NOMO-1 treated with dmso at 0.1 percent for 144 hours (cell line): ENCODE measurements around the gene UGGT2.
"Not testable (repeated sequence)": the region's sequence is repeated elsewhere in the genome, so short reads cannot be mapped to it uniquely, and the experiment has no call there.

Experiments
- DNase-seq: peaks from one replicate; lab custom pipeline; 2025; ENCODE audit not compliant: unreplicated experiment; lab: John Stamatoyannopoulos, UW

UGGT2 gene

DNA sequence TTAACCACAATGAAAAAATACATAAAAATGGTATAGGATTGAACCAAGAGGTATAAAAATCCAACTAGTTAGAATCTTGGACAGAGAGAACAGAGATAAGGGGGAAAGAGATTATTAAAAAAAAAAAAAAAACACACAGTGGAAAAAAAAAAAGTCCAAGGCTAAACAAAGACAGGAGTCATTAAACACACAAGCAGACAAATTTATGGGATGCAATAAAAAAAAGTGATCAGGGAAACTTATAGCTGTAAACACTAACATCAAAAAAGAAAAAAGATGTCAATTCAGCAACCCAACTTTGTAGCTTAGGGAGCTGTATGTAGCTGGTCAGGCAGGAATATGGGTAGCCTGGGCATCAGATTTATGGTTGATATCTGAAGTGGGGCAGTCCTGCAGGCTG, 247.3 kb downstream of the UGGT2 start:
- no peak for DNase-seq

GRCh38 chr13:95801825-95802224, 251.4 kb downstream of the UGGT2 start:
- no peak for DNase-seq

DNA sequence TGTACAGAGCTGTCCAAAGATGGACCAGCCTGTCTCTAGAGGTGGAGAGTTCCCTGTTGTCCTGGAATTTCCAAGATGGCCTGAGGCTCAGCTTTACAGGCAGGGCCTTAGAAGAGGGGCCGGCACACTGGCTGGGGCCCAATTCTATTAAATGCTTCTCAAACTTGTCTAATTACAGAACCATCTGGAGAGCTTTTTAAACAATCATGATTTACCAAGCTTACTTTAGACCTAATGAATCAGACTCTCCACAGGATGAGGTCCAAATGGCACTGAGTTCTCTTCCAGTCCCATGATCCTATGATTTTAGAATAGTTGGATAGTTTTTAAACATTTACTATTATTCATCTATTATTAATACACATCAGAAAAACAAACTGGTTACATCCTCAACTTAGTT, 252.8 kb downstream of the UGGT2 start:
- DNase-seq, result no peak

- DNase-seq, result no peak
Measured at GRCh38 chr13:95797016-95797415, 256.2 kb downstream of the UGGT2 start.

- DNase-seq, result no peak
Measured at GRCh38 chr13:95793781-95794180, 259.4 kb downstream of the UGGT2 start.

DNA sequence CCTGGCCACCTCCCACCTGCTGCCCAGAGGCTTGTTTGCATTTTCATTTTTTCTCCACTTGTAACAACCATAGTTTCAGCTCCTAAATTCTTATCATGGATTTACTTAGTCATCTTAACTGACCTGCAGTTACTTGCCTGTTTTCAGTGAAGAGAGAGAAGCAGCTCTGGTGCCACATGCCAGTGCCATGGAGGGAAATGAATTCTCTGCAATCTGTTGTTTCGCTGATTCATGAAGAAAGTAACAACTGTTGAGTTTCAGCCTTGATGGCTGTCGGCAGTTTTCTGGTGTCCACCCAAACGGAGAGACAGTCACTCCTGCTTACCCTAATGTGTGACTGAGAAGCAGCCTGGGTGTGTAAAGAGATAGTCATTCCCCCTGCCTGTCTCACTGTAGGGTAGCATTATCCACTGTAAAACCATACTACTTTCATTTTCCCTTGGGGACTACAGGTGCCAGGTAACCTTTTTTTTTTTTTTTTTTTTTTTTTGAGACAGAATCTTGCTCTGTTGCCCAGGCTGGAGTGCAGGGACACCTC, 260.1 kb downstream of the UGGT2 start:
- no peak for DNase-seq

DNA sequence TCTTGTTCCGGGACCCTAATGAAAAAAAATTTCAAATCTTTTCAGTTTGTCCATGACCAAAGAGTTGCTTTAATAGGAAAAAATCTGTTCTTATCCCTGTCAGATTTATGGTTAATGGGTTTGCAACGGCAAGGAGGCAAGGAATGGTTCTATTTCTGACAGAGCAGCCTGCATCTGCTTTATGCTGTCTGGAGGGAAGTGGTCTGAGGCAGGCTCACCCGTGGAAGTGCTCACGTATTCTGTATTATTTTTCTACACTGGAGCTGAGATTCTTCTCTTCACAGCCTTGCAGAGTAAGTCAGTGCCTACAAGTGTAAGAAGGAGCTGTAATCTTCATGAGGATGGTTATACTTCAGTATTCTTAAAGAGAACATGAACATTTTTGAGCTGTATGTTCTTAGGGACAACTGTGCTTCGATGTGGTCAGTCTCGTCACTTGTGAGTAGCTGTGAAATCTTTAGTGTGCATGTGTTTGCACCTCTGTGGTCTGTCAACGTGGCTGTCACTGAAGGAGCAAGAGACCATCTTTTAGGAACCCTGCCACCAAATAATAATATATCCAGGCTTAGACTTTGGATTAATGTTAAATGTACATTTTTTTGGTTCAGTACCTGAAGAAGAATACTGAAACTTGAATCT, 262.0 kb downstream of the UGGT2 start:
- no peak for DNase-seq

GRCh38 chr13:95789315-95789714, 263.9 kb downstream of the UGGT2 start:
- DNase-seq, result not testable (repeated sequence)

DNA sequence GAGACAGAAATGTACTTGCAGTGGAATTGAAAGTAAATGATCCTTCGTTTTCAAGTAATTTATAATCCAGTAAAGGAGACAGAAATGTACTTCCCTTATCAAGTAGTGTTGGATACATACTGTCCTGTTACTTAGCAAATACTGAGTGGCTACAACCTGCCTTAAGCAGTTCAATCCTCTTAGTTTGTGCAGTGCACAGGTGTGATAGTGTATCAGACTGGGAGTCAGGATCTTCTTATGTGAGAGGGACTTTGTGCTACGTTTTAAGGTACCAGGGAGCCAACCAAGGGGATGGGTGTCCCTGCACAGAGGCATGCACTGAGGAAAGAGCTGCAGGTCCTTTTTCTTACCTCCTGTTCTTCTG, 265.1 kb downstream of the UGGT2 start:
- DNase-seq, result no peak

DNA sequence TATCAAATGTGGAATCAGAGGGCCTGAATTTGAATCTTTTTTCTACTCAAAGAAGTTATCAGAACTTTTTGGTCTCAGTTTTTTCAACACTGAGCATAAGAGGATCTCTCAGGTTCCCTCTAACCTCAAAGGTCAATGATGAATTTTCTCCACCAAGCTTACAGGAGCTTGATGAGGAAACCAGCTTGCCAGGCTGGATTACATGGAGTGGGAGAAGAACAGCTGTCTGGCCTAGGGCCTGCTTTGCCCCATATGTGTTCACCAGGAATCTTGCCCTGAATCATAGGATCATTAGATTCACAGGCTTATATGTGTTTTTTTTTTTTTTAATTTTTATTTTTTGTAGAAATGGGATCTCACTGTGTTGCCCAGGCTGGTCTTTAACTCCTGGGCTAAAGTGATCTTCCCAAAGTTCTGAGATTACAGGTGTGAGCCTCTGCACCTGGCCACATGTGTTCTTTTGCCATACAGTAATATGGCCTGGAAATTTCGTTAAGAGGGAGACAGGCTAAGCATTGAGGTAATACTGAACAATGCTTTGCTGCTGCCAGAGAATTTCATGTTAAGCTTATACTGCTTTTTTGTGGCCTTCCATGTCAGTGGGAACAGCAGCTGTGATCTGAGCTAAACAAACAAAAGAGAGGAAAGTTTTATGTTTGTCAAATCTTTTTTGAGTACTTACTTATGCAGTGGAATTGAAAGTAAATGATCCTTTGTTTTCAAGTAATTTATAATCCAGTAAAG, 265.7 kb downstream of the UGGT2 start:
- no peak for DNase-seq

- no peak for DNase-seq
Measured at GRCh38 chr13:95784900-95785290, 268.3 kb downstream of the UGGT2 start.

- no peak for DNase-seq
Measured at GRCh38 chr13:95784161-95784899, 268.9 kb downstream of the UGGT2 start.

DNA sequence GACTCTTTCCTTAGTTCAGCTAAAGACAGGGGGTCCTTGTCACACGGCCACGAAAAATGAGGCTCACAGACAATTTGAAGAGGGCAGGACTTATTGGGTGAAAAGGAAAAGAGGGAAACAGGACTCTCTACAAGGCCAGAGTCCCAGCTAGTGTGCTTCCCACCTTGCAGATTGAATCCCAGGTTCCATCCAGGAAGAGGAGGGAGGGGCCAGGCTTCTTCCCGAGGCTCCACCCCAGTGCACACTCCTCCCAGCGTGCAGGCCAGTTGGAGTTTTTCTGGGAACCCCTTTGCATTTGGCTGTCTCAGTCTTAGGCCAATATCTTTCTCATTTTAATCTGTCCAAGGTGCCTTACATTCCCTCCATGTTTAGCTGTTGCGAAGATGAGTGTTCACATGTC, 269.5 kb downstream of the UGGT2 start:
- no peak for DNase-seq

GRCh38 chr13:95781940-95782339, 271.3 kb downstream of the UGGT2 start:
- not testable (repeated sequence) for DNase-seq

DNA sequence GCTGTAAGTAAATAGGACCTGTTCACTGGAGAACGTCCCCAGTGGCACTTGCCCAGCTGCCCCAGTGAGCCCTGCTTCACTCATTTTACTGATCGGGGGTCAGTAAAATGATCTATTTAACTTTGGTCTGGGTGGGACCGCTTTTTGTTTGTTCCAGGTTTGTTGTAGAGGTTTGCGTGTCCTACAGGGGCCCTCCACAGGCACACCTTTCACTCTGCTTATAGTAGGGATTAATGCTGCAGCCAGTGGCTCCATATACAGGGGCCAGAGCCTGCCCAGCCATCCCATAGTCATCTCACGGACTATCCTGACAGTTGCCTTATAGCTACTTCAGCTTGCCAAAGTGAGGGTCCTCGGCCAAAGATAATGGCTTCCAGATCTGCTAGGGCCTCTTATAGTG, 272.2 kb downstream of the UGGT2 start:
- DNase-seq, result no peak

DNA sequence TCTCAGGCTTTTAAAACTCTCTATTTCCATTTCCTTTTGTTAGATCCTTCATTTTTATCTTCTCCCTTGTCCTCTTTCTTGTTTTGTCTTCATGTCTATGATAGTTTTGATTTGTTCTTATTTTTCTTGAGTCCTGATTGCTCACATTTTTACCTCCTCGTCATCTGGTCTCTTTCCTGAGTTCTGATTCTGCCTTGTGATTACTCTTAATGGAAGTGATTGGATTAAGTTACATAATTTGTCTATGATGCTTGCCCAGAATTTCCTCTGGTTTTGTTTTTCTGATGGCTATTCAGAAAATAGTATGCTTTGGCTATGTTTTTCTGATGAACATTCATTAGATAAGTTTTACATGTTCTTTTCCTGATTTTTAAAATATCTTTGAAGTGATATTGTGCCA, 273.7 kb downstream of the UGGT2 start:
- DNase-seq, result no peak

DNA sequence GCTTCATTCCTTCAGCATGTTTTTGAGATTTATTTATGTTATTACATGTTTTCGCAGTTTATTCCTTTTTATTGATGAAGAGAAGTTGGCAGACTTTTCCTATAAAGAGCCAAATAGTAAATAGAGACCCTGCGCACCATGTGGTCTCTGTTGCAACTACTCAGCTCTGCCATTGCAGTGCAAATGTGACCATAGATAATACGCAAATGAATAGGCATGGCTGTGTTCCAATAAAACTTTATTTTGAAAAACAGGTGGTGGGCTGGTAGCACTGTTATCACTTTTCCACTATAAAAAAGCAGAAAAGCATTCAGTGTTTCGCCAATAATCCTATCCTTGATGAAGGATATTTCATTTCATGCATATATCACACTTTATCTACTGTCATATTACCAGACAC, 281.3 kb downstream of the UGGT2 start:
- no peak for DNase-seq

DNA sequence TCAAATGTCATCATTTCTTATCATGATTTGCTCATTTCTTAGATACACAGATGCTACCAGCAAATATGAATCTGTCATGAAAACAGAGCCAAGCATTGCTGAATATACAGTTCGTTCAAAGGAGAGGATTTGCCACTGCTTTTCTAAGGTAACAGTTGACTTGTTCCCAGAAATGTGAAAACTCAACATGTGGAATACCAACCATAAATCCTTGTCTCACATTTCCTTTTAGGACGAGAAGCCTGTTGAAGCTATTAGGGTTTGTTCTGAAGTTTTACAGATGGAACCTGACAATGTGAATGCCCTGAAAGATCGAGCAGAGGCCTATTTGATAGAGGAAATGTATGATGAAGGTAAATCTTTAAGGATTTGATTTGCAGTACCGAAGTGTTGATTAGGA, 289.6 kb downstream of the UGGT2 start:
- no peak for DNase-seq

DNA sequence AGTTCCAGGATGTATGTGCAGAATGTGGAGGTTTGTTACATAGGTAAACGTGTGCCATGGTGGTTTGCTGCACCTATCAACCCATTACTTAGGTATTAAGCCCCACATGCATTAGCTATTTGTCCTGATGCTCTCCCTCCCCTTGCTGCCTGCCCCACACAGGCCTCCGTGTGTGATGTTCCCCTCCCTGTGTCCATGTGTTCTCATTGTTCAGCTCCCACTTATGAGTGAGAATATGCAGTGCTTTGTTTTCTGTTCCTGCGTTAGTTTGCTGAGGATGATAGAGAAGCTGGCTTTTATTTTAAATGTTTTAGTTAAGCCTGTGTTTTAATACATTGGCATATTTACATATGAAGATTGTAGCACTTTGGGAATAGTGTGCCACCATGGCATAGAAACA, 290.6 kb downstream of the UGGT2 start:
- DNase-seq, result not testable (repeated sequence)

- DNase-seq, result no peak
Measured at GRCh38 chr13:95756072-95756471, 297.1 kb downstream of the UGGT2 start.

DNA sequence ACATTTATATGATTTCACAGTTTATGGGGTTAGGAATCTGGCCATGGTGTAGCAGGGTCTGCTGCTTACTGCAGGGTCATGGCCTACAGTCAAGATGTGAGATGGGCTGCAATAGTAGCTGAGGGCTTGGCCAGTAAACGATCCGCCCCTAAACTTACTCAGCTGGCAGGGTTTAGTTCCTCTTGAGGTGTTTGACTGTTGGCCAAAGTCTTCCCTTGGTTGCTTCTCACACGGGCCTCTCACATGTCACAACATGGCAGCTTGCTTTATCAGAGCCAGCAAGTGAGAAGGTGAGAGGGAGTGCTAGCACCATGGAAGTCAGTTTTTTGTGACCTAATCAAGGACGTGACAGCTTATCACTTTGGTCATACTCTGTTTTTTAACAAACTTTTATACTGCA, 299.1 kb downstream of the UGGT2 start:
- peak; percentile 5 for DNase-seq

DNA sequence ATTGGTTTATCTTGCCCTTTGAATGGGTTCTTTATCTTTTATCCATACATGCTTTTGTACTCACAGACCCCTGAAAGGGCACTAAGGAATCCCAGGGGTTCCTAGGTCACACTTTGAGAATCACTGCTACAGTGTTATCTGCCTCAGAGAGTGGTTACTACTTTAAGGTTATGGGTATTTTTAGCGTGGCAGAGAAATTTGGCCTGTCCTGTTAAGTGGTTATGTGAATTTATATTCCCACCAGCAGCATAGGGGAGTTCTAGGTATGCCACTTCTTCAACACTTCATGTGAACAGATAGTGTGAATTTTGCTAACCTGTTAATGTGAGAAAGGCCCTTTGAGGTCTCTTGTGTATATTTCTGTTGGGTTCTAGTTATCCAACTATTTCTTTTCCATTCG, 300.5 kb downstream of the UGGT2 start:
- DNase-seq, result no peak
